AG09309 (cell line): Measurements from ENCODE around the gene AMDHD1.

Experiments
- DNase-seq: peaks from one replicate; pipeline ENCODE4 v3.0.0-alpha.2; 2010; ENCODE audit warnings: low read depth
- H3K4me3 ChIP-seq: 2 replicates; pipeline ENCODE4 v1.5.1; 2011; ENCODE audit warnings: mild to moderate bottlenecking, low read depth, low read length, moderate library complexity; ENCODE audit not compliant: control insufficient read depth
- CTCF ChIP-seq: IDR thresholded peaks from 2 replicates; pipeline ENCODE4 v1.5.1; 2011; ENCODE audit warnings: mild to moderate bottlenecking, low read depth, low read length, inconsistent platforms; ENCODE audit not compliant: insufficient read depth, control insufficient read depth; ENCODE audit errors: missing control alignments

The AMDHD1 gene

GRCh38 chr12:95982602-95983001, 39.5 kb downstream of the AMDHD1 start:
- H3K4me3 ChIP-seq = no peak overlapping the region
- TF ChIP-seq CTCF = no peak
- no peak for DNase-seq

- TF ChIP-seq CTCF = no peak
- no peak overlapping the region for H3K4me3 ChIP-seq
- DNase-seq = no peak
These were observed 41.6 kb downstream of the AMDHD1 start for GRCh38 chr12:95984682-95985081.

- DNase-seq = no peak
These were observed 43.8 kb downstream of the AMDHD1 start for GRCh38 chr12:95986635-95987570.

GRCh38 chr12:95988506-95989275, 45.6 kb downstream of the AMDHD1 start:
- no peak for TF ChIP-seq CTCF
- no peak overlapping the region for H3K4me3 ChIP-seq
- no peak for DNase-seq

More at GRCh38 chr12:95986635-95987570, 43.8 kb downstream of the AMDHD1 start:
- no peak overlapping the region for H3K4me3 ChIP-seq
- no peak for TF ChIP-seq CTCF

GRCh38 chr12:95989504-95990123, 46.5 kb downstream of the AMDHD1 start:
- DNase-seq = no peak
- H3K4me3 ChIP-seq = no peak overlapping the region
- TF ChIP-seq CTCF = no peak

GRCh38 chr12:95990136-95990535, 47.0 kb downstream of the AMDHD1 start:
- DNase-seq = no peak
- TF ChIP-seq CTCF = no peak
- no peak overlapping the region for H3K4me3 ChIP-seq
